Measurements from ENCODE around the gene PBX3. TPM values are rescaled to one million over a fixed set of nuclear protein-coding genes. Genes with fewer than 3 reads are reported as not detected.

The PBX3 gene
- total RNA-seq, 1 experiment from 2014 or later = 46.0 TPM

GRCh38 chr9:125884218-125884595 lies 137.0 kb downstream of the PBX3 start:
- H3K27ac Mint-ChIP-seq = no peak overlapping the region; a peak in 1 of 7 replicates
- H3K9me3 Mint-ChIP-seq = no peaks in the 10 kb centered on the region
- no peak overlapping the region for H2AFZ ChIP-seq (ENCODE audit: low read length)
- H4K8ac ChIP-seq (replicated peaks; ENCODE audit: insufficient read length, low read depth, low read length) = no peak overlapping the region
- H2BK120ac ChIP-seq (ENCODE audit: low read depth, low read length, poor library complexity, severe bottlenecking) = no peak overlapping the region
- H3K23ac ChIP-seq (ENCODE audit: insufficient read length, low read depth, low read length) = no peak overlapping the region
- H3K14ac ChIP-seq (ENCODE audit: insufficient read depth, low read length) = no peak overlapping the region
- no peak for DNase-seq
- H4K20me1 ChIP-seq (ENCODE audit: control insufficient read depth, insufficient read depth, insufficient read length) = no peaks in the 10 kb centered on the region
- no peak overlapping the region for H4K91ac ChIP-seq (ENCODE audit: insufficient read length, low read depth, low read length)
- no peak overlapping the region for H3K56ac ChIP-seq (ENCODE audit: insufficient read length, low read depth, low read length)
- no peak overlapping the region for H3K9ac ChIP-seq (ENCODE audit: extremely low read depth, insufficient read length, low read length)
- no peak overlapping the region for H3T11ph ChIP-seq (ENCODE audit: low read length)
- no peaks in the 10 kb centered on the region; the same call in 1 of the 2 replicates for H3K79me2 ChIP-seq (ENCODE audit: insufficient read depth, low read length)
- H3K27me3 Mint-ChIP-seq (ENCODE audit: low read depth) = no peaks in the 10 kb centered on the region
- no peak overlapping the region for H3K4me3 Mint-ChIP-seq
- no peak overlapping the region for H2AK5ac ChIP-seq (ENCODE audit: insufficient read length, low read length)
- H3K36me3 Mint-ChIP-seq (ENCODE audit: insufficient read depth in 1 of 3, low read depth in 3 of 3) = no peaks in the 10 kb centered on the region
- no peak overlapping the region for H3K4ac ChIP-seq (ENCODE audit: low read depth, low read length)
- peaks cover 4% of the 10 kb centered on the region; the same call in 1 of the 2 replicates for H3K4me1 ChIP-seq (ENCODE audit: insufficient read depth, low read length)
- no peak overlapping the region for H2BK12ac ChIP-seq (ENCODE audit: insufficient read length, low read depth, low read length)
- H3K27ac ChIP-seq (ENCODE audit: insufficient read length, low read depth, low read length) = no peak overlapping the region
- H3K79me1 ChIP-seq (ENCODE audit: insufficient read depth, low read depth, low read length, poor library complexity, severe bottlenecking) = no peaks in the 10 kb centered on the region
- no peak overlapping the region for H2BK15ac ChIP-seq (ENCODE audit: low read depth, low read length)
- no peak overlapping the region for H3K18ac ChIP-seq (ENCODE audit: insufficient read length, low read depth, low read length)
- no peaks in the 10 kb centered on the region for H3K27me3 ChIP-seq (ENCODE audit: insufficient read depth, low read length)
- H2BK20ac ChIP-seq (ENCODE audit: low read depth, low read length, poor library complexity, severe bottlenecking) = no peak overlapping the region
- no peaks in the 10 kb centered on the region for H3K9me3 ChIP-seq (ENCODE audit: control insufficient read depth, low read depth, low read length)
- no peak overlapping the region for H2BK5ac ChIP-seq (ENCODE audit: insufficient read length, low read length)
- no peak overlapping the region for H3K4me2 ChIP-seq (ENCODE audit: insufficient read depth, insufficient read length, low read length)
- no peak overlapping the region for H4K5ac ChIP-seq (ENCODE audit: insufficient read length, low read depth, low read length)
- H3K23me2 ChIP-seq (ENCODE audit: insufficient read length, low read depth, low read length, poor library complexity, severe bottlenecking) = peaks cover 3% of the 10 kb centered on the region
- no peak for TF ChIP-seq CTCF (conservative IDR thresholded peaks at IDR 0.05)
- H3K4me1 Mint-ChIP-seq = peaks cover 58 to 59% of the 10 kb centered on the region in 2 experiments
